ENCODE results near the gene SUMO1. TPM values are rescaled to one million over a fixed set of nuclear protein-coding genes. Genes with fewer than 3 reads are reported as not detected.

SUMO1 gene
- total and polyA plus RNA-seq, 2 experiments from 2014 or later: 217 to 507 TPM

GRCh38 chr2:202164411-202164810 lies 74.0 kb downstream of the SUMO1 start (continued):
- no peak for TF ChIP-seq CREB1 (CRISPR knock-in tag; IDR thresholded peaks at IDR 0.05; ENCODE audit: low read depth)
- TF ChIP-seq JUNB (IDR thresholded peaks at IDR 0.05; ENCODE audit: unreplicated experiment): no peak
- TF ChIP-seq NANOG (IDR thresholded peaks at IDR 0.05; ENCODE audit: borderline replicate concordance): no peak
- TF ChIP-seq EZH2phosphoT487 (IDR thresholded peaks at IDR 0.05; ENCODE audit: unreplicated experiment): no peak
- TF ChIP-seq ZNF114 (CRISPR knock-in tag; IDR thresholded peaks at IDR 0.05): no peak
- no peak for TF ChIP-seq STAT1 (IDR thresholded peaks at IDR 0.05; ENCODE audit: unreplicated experiment)
- TF ChIP-seq, protein P1, sequence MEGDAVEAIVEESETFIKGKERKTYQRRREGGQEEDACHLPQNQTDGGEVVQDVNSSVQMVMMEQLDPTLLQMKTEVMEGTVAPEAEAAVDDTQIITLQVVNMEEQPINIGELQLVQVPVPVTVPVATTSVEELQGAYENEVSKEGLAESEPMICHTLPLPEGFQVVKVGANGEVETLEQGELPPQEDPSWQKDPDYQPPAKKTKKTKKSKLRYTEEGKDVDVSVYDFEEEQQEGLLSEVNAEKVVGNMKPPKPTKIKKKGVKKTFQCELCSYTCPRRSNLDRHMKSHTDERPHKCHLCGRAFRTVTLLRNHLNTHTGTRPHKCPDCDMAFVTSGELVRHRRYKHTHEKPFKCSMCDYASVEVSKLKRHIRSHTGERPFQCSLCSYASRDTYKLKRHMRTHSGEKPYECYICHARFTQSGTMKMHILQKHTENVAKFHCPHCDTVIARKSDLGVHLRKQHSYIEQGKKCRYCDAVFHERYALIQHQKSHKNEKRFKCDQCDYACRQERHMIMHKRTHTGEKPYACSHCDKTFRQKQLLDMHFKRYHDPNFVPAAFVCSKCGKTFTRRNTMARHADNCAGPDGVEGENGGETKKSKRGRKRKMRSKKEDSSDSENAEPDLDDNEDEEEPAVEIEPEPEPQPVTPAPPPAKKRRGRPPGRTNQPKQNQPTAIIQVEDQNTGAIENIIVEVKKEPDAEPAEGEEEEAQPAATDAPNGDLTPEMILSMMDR (conservative IDR thresholded peaks at IDR 0.05; ENCODE audit: low read depth in 2 of 2): no peak

DNA sequence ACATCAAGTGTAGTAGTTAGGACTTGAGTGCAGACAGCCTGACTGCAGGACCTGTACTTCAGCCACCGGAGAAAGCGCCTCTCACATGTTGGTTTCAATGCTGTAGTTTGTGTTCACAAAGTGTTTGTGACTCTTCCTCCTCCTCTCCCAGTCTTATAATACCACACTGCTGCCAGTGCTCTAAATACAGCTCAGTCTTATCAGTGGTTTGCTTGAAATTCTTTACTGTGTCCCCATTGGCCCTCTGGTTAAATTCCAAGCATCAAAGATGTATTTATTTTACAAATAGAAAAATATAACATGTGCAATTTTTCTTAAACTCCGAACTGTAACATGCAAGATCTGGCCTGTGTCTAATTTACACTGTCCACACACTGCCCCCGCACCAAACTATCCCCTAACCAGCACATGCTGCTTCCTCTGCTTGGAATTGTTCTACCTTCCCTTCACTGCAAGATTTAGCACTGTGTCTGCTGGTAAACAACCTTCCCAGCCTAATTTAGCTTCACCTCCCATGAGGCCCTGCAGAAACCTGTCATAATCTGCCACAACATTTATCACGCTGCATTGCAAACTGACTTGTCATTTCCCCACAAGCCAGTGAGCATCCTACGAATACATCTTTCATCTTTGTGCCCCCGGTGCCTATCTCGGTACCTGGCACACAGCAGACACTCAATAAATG lies 77.1 kb downstream of the SUMO1 start:
- H3K27me3 ChIP-seq (ENCODE audit: insufficient read depth): no peaks in the 10 kb centered on the region
- H3K27me3 Mint-ChIP-seq (ENCODE audit: insufficient read depth, low read depth, poor library complexity): peaks cover 2% of the 10 kb centered on the region
- H3K27ac Mint-ChIP-seq: no peak overlapping the region
- H4K20me1 ChIP-seq (replicated peaks; ENCODE audit: insufficient read depth): no peaks in the 10 kb centered on the region
- H3K36me3 ChIP-seq (ENCODE audit: insufficient read depth): no peaks in the 10 kb centered on the region
- no peaks in the 10 kb centered on the region for H3K79me2 ChIP-seq (replicated peaks; ENCODE audit: insufficient read depth)
- H3K9me2 ChIP-seq (ENCODE audit: insufficient read depth): no peaks in the 10 kb centered on the region
- ATAC-seq (no peak; the same call in 2 of the 3 replicates), DNase-seq (ENCODE audit: low spot score) (no peak)
- H3K4me1 ChIP-seq (ENCODE audit: insufficient read depth): no peaks in the 10 kb centered on the region
- no peaks in the 10 kb centered on the region for H3K9me3 Mint-ChIP-seq
- no peak overlapping the region for H3K4me3 ChIP-seq
- no peaks in the 10 kb centered on the region for H3K36me3 Mint-ChIP-seq (ENCODE audit: low read depth)
- H3F3A ChIP-seq (replicated peaks; ENCODE audit: low read depth): 0 out of 2 replicates have a peak, but pooled peaks cover 3% of the 10 kb centered on the region
- H3K27ac ChIP-seq (ENCODE audit: low read depth): no peak overlapping the region
- H3K4me3 Mint-ChIP-seq: no peak overlapping the region
- peaks cover 3% of the 10 kb centered on the region; the same call in 1 of the 3 replicates for H3K4me1 Mint-ChIP-seq
- peak overlapping the region; percentile 66; the same call in 1 of the 2 replicates for H2AFZ ChIP-seq
- H3K4me2 ChIP-seq: no peak overlapping the region
- TF ChIP-seq STAT1 (IDR thresholded peaks at IDR 0.05; ENCODE audit: unreplicated experiment) (no peak), EZH2 (IDR thresholded peaks at IDR 0.05; ENCODE audit: low read depth, unreplicated experiment) (no peak), ETS1 (IDR thresholded peaks at IDR 0.05) (no peak), CREB1 (CRISPR knock-in tag; IDR thresholded peaks at IDR 0.05; ENCODE audit: low read depth) (no peak), ZNF462 (CRISPR knock-in tag; IDR thresholded peaks at IDR 0.05) (no peak), JUNB (IDR thresholded peaks at IDR 0.05; ENCODE audit: unreplicated experiment) (no peak), ZNF331 (CRISPR knock-in tag; IDR thresholded peaks at IDR 0.05; ENCODE audit: low read depth) (no peak)
- TF ChIP-seq, protein P1 (conservative IDR thresholded peaks at IDR 0.05; ENCODE audit: low read depth in 2 of 2): no peak
